HepG2 (cell line): ENCODE results near the gene PNLDC1. TPM values are rescaled to one million over a fixed set of nuclear protein-coding genes. Genes with fewer than 3 reads are reported as not detected.
A peak's percentile ranks its signal among the peaks of the same experiment; 100 is the strongest.

Experiments used
- CBX1 ChIP-seq: IDR thresholded peaks from one replicate; pipeline ENCODE4 v1.6.1; 2016; ENCODE audit warnings: antibody characterized with exemption, low read depth
- CHD4 ChIP-seq: fragments of 200-600 bp; sonication (generic); IDR thresholded peaks from 2 replicates; pipeline ENCODE4 v1.7.0; 2017; ENCODE audit warnings: mild to moderate bottlenecking, low read length, borderline replicate concordance
- MED1 ChIP-seq: sonication (generic); formaldehyde crosslinking; IDR thresholded peaks from 2 replicates; pipeline ENCODE4 v1.4.0; 2020; ENCODE audit warnings: missing genetic modification reagents
- MEIS1 ChIP-seq: sonication (generic); formaldehyde crosslinking; IDR thresholded peaks from 2 replicates; pipeline ENCODE4 v1.9.0; 2021; ENCODE audit warnings: mild to moderate bottlenecking, missing genetic modification reagents, moderate library complexity, borderline replicate concordance
- NFAT5 ChIP-seq: sonication (generic); formaldehyde crosslinking; IDR thresholded peaks from 2 replicates; pipeline ENCODE4 v1.4.0; 2020; ENCODE audit warnings: missing genetic modification reagents
- NONO ChIP-seq, 2 experiments: fragments of 450-650 bp in 1 of 2; sonication (generic) in 1 of 2; formaldehyde crosslinking in 1 of 2; IDR thresholded peaks in 1 of 2; conservative IDR thresholded peaks in 1 of 2; 2 replicates each; pipeline versions ENCODE4 v1.6.1 to v1.8.0; 2017 to 2022; ENCODE audit warnings: mild to moderate bottlenecking in 1 of 2, missing genetic modification reagents in 1 of 2, moderate library complexity in 1 of 2
- PCBP2 ChIP-seq: fragments of 200-400 bp; formaldehyde crosslinking; optimal IDR thresholded peaks from 2 replicates; pipeline ENCODE3; 2018; ENCODE audit warnings: low read length, low read depth; ENCODE audit not compliant: poor library complexity, severe bottlenecking
- THAP11 ChIP-seq: IDR thresholded peaks from 2 replicates; pipeline ENCODE4 v1.6.1; 2016; ENCODE audit warnings: missing biosample characterization, missing genetic modification reagents
- XBP1 ChIP-seq: sonication (generic); formaldehyde crosslinking; IDR thresholded peaks from 2 replicates; pipeline ENCODE4 v1.5.0; 2020; ENCODE audit warnings: missing genetic modification reagents
- ZBTB14 ChIP-seq: sonication (generic); formaldehyde crosslinking; IDR thresholded peaks from 2 replicates; pipeline ENCODE4 v1.4.0; 2020; ENCODE audit warnings: missing genetic modification reagents
- ZNF44 ChIP-seq: sonication (generic); formaldehyde crosslinking; IDR thresholded peaks from 2 replicates; pipeline ENCODE4 v1.5.1; 2020; ENCODE audit warnings: mild to moderate bottlenecking, missing genetic modification reagents
- ZNF562 ChIP-seq: sonication (generic); formaldehyde crosslinking; IDR thresholded peaks from 2 replicates; pipeline ENCODE4 v1.8.0; 2022; ENCODE audit warnings: missing genetic modification reagents, borderline replicate concordance
- ZNF567 ChIP-seq: sonication (generic); formaldehyde crosslinking; IDR thresholded peaks from 2 replicates; pipeline ENCODE4 v1.8.1; 2023; ENCODE audit warnings: mild to moderate bottlenecking, missing genetic modification reagents, borderline replicate concordance
- ZNF589 ChIP-seq: sonication (generic); formaldehyde crosslinking; conservative IDR thresholded peaks from 2 replicates; pipeline ENCODE4 v1.8.0; 2022; ENCODE audit warnings: mild to moderate bottlenecking, moderate library complexity, missing genetic modification reagents
- polyA plus RNA-seq, 8 experiments: library from polyadenylated mRNA; depleted of rRNA in 3 of 8; stranded (reverse) in 7 of 8; unstranded in 1 of 8; fragments of >200 nt; fragmentation: Illumina TruSeq in 4 of 8; extraction: Trizol in 4 of 8; gene quantifications; 2 replicates each; pipeline versions ENCODE4 v1.2.1 to v1.2.3, GENCODE V29; 2011 to 2016; ENCODE audit warnings: low read depth in 4 of 8, missing spikeins in 1 of 8, mixed read lengths in 1 of 8; ENCODE audit not compliant: insufficient read depth in 1 of 8
- total RNA-seq, 5 experiments: library from RNA; depleted of rRNA; stranded (reverse); fragments of >200 nt; fragmentation: Illumina TruSeq; extraction: Trizol; gene quantifications; 2 replicates each; pipeline ENCODE4 v1.2.3, GENCODE V29; 2016; ENCODE audit warnings: low read depth in 1 of 5
- TF ChIP-seq, protein P1 (sequence below): sonication (generic); formaldehyde crosslinking; IDR thresholded peaks from 2 replicates; pipeline ENCODE4 v1.8.1; 2023; ENCODE audit warnings: mild to moderate bottlenecking, missing genetic modification reagents, borderline replicate concordance
- TF ChIP-seq, protein P2 (sequence below): sonication (generic); formaldehyde crosslinking; IDR thresholded peaks from 2 replicates; pipeline ENCODE4 v1.9.0; 2022; ENCODE audit warnings: low read depth, missing genetic modification reagents
- TF ChIP-seq, protein P3 (sequence below): sonication (generic); formaldehyde crosslinking; IDR thresholded peaks from 2 replicates; pipeline ENCODE4 v1.4.0; 2020; ENCODE audit warnings: missing genetic modification reagents

Gene PNLDC1
- total and polyA plus RNA-seq, 2 of the 13 experiments (the other 11 are each of a cell fraction or from before 2014, with no cell fraction given), result not detected

GRCh38 chr6:159790149-159790955 is 9.7 kb upstream of the PNLDC1 start, which contains the start of gene MRPL18 (continued):
- TF ChIP-seq ZBTB14 (CRISPR knock-in tag), result no peak
- TF ChIP-seq THAP11 (CRISPR knock-in tag), result peak; percentile 84
- TF ChIP-seq PCBP2, result no peak
- no peak for TF ChIP-seq CBX1
- TF ChIP-seq ZNF589 (CRISPR knock-in tag), result 0 out of 2 replicates have a peak, but pooled peaks have one; percentile 21
- no peak for TF ChIP-seq XBP1 (CRISPR knock-in tag)
- TF ChIP-seq, protein P1, sequence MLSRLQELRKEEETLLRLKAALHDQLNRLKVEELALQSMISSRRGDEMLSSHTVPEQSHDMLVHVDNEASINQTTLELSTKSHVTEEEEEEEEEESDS (CRISPR knock-in tag), result no peak
- TF ChIP-seq NONO (IDR thresholded peaks at IDR 0.05), result no peak
- peak; percentile 38 for TF ChIP-seq NONO (CRISPR knock-in tag; conservative IDR thresholded peaks at IDR 0.05)
- TF ChIP-seq ZNF44 (CRISPR knock-in tag), result no peak
- no peak; the same call in 1 of the 2 replicates for TF ChIP-seq CHD4
- TF ChIP-seq, protein P2, sequence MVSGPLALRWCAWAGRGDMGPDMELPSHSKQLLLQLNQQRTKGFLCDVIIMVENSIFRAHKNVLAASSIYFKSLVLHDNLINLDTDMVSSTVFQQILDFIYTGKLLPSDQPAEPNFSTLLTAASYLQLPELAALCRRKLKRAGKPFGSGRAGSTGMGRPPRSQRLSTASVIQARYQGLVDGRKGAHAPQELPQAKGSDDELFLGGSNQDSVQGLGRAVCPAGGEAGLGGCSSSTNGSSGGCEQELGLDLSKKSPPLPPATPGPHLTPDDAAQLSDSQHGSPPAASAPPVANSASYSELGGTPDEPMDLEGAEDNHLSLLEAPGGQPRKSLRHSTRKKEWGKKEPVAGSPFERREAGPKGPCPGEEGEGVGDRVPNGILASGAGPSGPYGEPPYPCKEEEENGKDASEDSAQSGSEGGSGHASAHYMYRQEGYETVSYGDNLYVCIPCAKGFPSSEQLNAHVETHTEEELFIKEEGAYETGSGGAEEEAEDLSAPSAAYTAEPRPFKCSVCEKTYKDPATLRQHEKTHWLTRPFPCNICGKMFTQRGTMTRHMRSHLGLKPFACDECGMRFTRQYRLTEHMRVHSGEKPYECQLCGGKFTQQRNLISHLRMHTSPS (CRISPR knock-in tag), result no peak
- no peak for TF ChIP-seq ZNF562 (CRISPR knock-in tag)
- TF ChIP-seq MEIS1 (CRISPR knock-in tag), result peak; percentile 6; the same call in 1 of the 2 replicates
- TF ChIP-seq, protein P3, sequence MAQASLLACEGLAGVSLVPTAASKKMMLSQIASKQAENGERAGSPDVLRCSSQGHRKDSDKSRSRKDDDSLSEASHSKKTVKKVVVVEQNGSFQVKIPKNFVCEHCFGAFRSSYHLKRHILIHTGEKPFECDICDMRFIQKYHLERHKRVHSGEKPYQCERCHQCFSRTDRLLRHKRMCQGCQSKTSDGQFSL (CRISPR knock-in tag), result 0 out of 2 replicates have a peak, but pooled peaks have one; percentile 18
- TF ChIP-seq MED1, result no peak; the same call in 1 of the 2 replicates
- TF ChIP-seq ZNF567 (CRISPR knock-in tag), result peak; percentile 22; the same call in 1 of the 2 replicates
- no peak for TF ChIP-seq NFAT5
